ENCODE data around the gene PCGF3.

The PCGF3 gene

GRCh38 chr4:717601-718320 lies 12.1 kb downstream of the PCGF3 start:
- Histone ChIP-seq H3K36me3 (ENCODE audit: control insufficient read depth, insufficient read depth, low read length) (peaks cover 2% of the 10 kb centered on the region), H3K4me1 (ENCODE audit: control insufficient read depth, insufficient read depth, low read length) (no peaks in the 10 kb centered on the region), H3K4me3 (ENCODE audit: low read length) (no peak overlapping the region), H3K27ac (ENCODE audit: low read length) (no peak overlapping the region), H3K9me3 (ENCODE audit: control insufficient read depth, insufficient read depth, low read length) (no peaks in the 10 kb centered on the region), H3K27me3 (ENCODE audit: control insufficient read depth, insufficient read depth, low read length) (no peaks in the 10 kb centered on the region)
- no peak for DNase-seq (ENCODE audit: low read depth, low spot score)
- WGBS (ENCODE audit: insufficient coverage, insufficient read length) = no CpG with 5 or more reads among the region's 34 CpGs

- Histone ChIP-seq H3K36me3 (ENCODE audit: control insufficient read depth, insufficient read depth, low read length) (peaks cover 2% of the 10 kb centered on the region), H3K4me3 (ENCODE audit: low read length) (no peak overlapping the region), H3K9me3 (ENCODE audit: control insufficient read depth, insufficient read depth, low read length) (no peaks in the 10 kb centered on the region), H3K4me1 (ENCODE audit: control insufficient read depth, insufficient read depth, low read length) (no peaks in the 10 kb centered on the region), H3K27ac (ENCODE audit: low read length) (no peak overlapping the region), H3K27me3 (ENCODE audit: control insufficient read depth, insufficient read depth, low read length) (no peaks in the 10 kb centered on the region)
- no CpG with 5 or more reads among the region's 8 CpGs for WGBS (ENCODE audit: insufficient coverage, insufficient read length)
- no peak for DNase-seq (ENCODE audit: low read depth, low spot score)
Observed at GRCh38 chr4:718460-718859, 12.8 kb downstream of the PCGF3 start.

GRCh38 chr4:720111-720860 lies 14.7 kb downstream of the PCGF3 start:
- no CpG with 5 or more reads among the region's 59 CpGs for WGBS (ENCODE audit: insufficient coverage, insufficient read length)
- H3K9me3 ChIP-seq (ENCODE audit: control insufficient read depth, insufficient read depth, low read length) = no peaks in the 10 kb centered on the region
- no peak overlapping the region for H3K4me3 ChIP-seq (ENCODE audit: low read length)
- H3K27ac ChIP-seq (ENCODE audit: low read length) = no peak overlapping the region
- no peaks in the 10 kb centered on the region for H3K27me3 ChIP-seq (ENCODE audit: control insufficient read depth, insufficient read depth, low read length)
- peaks cover 2% of the 10 kb centered on the region for H3K36me3 ChIP-seq (ENCODE audit: control insufficient read depth, insufficient read depth, low read length)
- H3K4me1 ChIP-seq (ENCODE audit: control insufficient read depth, insufficient read depth, low read length) = no peaks in the 10 kb centered on the region
- no peak for DNase-seq (ENCODE audit: low read depth, low spot score)

GRCh38 chr4:721261-722168 lies 15.9 kb downstream of the PCGF3 start:
- no peak overlapping the region for H3K4me3 ChIP-seq (ENCODE audit: low read length)
- H3K27ac ChIP-seq (ENCODE audit: low read length) = no peak overlapping the region
- H3K4me1 ChIP-seq (ENCODE audit: control insufficient read depth, insufficient read depth, low read length) = no peaks in the 10 kb centered on the region
- no CpG with 5 or more reads among the region's 31 CpGs for WGBS (ENCODE audit: insufficient coverage, insufficient read length)
- DNase-seq (ENCODE audit: low read depth, low spot score) = no peak
- no peaks in the 10 kb centered on the region for H3K9me3 ChIP-seq (ENCODE audit: control insufficient read depth, insufficient read depth, low read length)
- H3K36me3 ChIP-seq (ENCODE audit: control insufficient read depth, insufficient read depth, low read length) = peaks cover 2% of the 10 kb centered on the region
- H3K27me3 ChIP-seq (ENCODE audit: control insufficient read depth, insufficient read depth, low read length) = no peaks in the 10 kb centered on the region

- H3K4me1 ChIP-seq (ENCODE audit: control insufficient read depth, insufficient read depth, low read length) = no peaks in the 10 kb centered on the region
Observed at GRCh38 chr4:722169-722725, 16.6 kb downstream of the PCGF3 start.

GRCh38 chr4:722851-723360 lies 17.3 kb downstream of the PCGF3 start:
- DNase-seq (ENCODE audit: low read depth, low spot score) = no peak
- Histone ChIP-seq H3K4me3 (ENCODE audit: low read length) (no peak overlapping the region), H3K4me1 (ENCODE audit: control insufficient read depth, insufficient read depth, low read length) (no peaks in the 10 kb centered on the region), H3K27ac (ENCODE audit: low read length) (no peak overlapping the region), H3K27me3 (ENCODE audit: control insufficient read depth, insufficient read depth, low read length) (no peaks in the 10 kb centered on the region), H3K36me3 (ENCODE audit: control insufficient read depth, insufficient read depth, low read length) (peaks cover 2% of the 10 kb centered on the region), H3K9me3 (ENCODE audit: control insufficient read depth, insufficient read depth, low read length) (no peaks in the 10 kb centered on the region)
- WGBS (ENCODE audit: insufficient coverage, insufficient read length) = no CpG with 5 or more reads among the region's 61 CpGs

More at GRCh38 chr4:722169-722725, 16.6 kb downstream of the PCGF3 start:
- DNase-seq (ENCODE audit: low read depth, low spot score) = no peak
- WGBS (ENCODE audit: insufficient coverage, insufficient read length) = no CpG with 5 or more reads among the region's 47 CpGs
- no peak overlapping the region for H3K27ac ChIP-seq (ENCODE audit: low read length)
- no peaks in the 10 kb centered on the region for H3K27me3 ChIP-seq (ENCODE audit: control insufficient read depth, insufficient read depth, low read length)
- H3K36me3 ChIP-seq (ENCODE audit: control insufficient read depth, insufficient read depth, low read length) = peaks cover 2% of the 10 kb centered on the region
- H3K4me3 ChIP-seq (ENCODE audit: low read length) = no peak overlapping the region
- no peaks in the 10 kb centered on the region for H3K9me3 ChIP-seq (ENCODE audit: control insufficient read depth, insufficient read depth, low read length)

- Histone ChIP-seq H3K4me1 (ENCODE audit: control insufficient read depth, insufficient read depth, low read length) (no peaks in the 10 kb centered on the region), H3K36me3 (ENCODE audit: control insufficient read depth, insufficient read depth, low read length) (peaks cover 2% of the 10 kb centered on the region), H3K9me3 (ENCODE audit: control insufficient read depth, insufficient read depth, low read length) (no peaks in the 10 kb centered on the region), H3K27ac (ENCODE audit: low read length) (no peak overlapping the region), H3K4me3 (ENCODE audit: low read length) (no peak overlapping the region), H3K27me3 (ENCODE audit: control insufficient read depth, insufficient read depth, low read length) (no peaks in the 10 kb centered on the region)
- no CpG with 5 or more reads among the region's 28 CpGs for WGBS (ENCODE audit: insufficient coverage, insufficient read length)
- DNase-seq (ENCODE audit: low read depth, low spot score) = no peak
Observed at GRCh38 chr4:723751-724530, 18.3 kb downstream of the PCGF3 start.

GRCh38 chr4:725391-726234 lies 20.0 kb downstream of the PCGF3 start:
- Histone ChIP-seq H3K9me3 (ENCODE audit: control insufficient read depth, insufficient read depth, low read length) (no peaks in the 10 kb centered on the region), H3K27me3 (ENCODE audit: control insufficient read depth, insufficient read depth, low read length) (no peaks in the 10 kb centered on the region), H3K4me3 (ENCODE audit: low read length) (no peak overlapping the region), H3K4me1 (ENCODE audit: control insufficient read depth, insufficient read depth, low read length) (no peaks in the 10 kb centered on the region; the same call in 1 of the 2 replicates), H3K27ac (ENCODE audit: low read length) (no peak overlapping the region), H3K36me3 (ENCODE audit: control insufficient read depth, insufficient read depth, low read length) (peaks cover 4% of the 10 kb centered on the region)
- no peak for DNase-seq (ENCODE audit: low read depth, low spot score)
- WGBS (ENCODE audit: insufficient coverage, insufficient read length) = no CpG with 5 or more reads among the region's 41 CpGs

- no peaks in the 10 kb centered on the region for H3K27me3 ChIP-seq (ENCODE audit: control insufficient read depth, insufficient read depth, low read length)
- WGBS (ENCODE audit: insufficient coverage, insufficient read length) = no CpG with 5 or more reads among the region's 16 CpGs
- H3K4me1 ChIP-seq (ENCODE audit: control insufficient read depth, insufficient read depth, low read length) = no peaks in the 10 kb centered on the region; the same call in 1 of the 2 replicates
- H3K4me3 ChIP-seq (ENCODE audit: low read length) = no peak overlapping the region
- H3K36me3 ChIP-seq (ENCODE audit: control insufficient read depth, insufficient read depth, low read length) = peaks cover 7% of the 10 kb centered on the region
- no peak for DNase-seq (ENCODE audit: low read depth, low spot score)
- no peaks in the 10 kb centered on the region for H3K9me3 ChIP-seq (ENCODE audit: control insufficient read depth, insufficient read depth, low read length)
- H3K27ac ChIP-seq (ENCODE audit: low read length) = no peak overlapping the region
Observed at GRCh38 chr4:726235-726787, 20.7 kb downstream of the PCGF3 start.
